Activated CD4-positive, alpha-beta memory T cell treated with anti-CD3 and anti-CD28 coated beads for 36 hours (primary cell): Measurements from ENCODE around the gene SYNRG. TPM values are rescaled to one million over a fixed set of nuclear protein-coding genes. Genes with fewer than 3 reads are reported as not detected.

ENCODE experiments used
- CTCF ChIA-PET: fragments of 350-600 bp; sonication (Branson Sonifier 250); formaldehyde crosslinking; loops from one replicate; lab custom pipeline; 2021; ENCODE audit warnings: antibody characterized with exemption, inconsistent platforms; lab: Charles Lee
- POLR2A ChIA-PET: fragments of 350-600 bp; sonication (Branson Sonifier 250); formaldehyde crosslinking; loops from one replicate; lab custom pipeline; 2021; ENCODE audit warnings: antibody characterized with exemption; lab: Charles Lee
- DNase-seq: peaks from one replicate; pipeline ENCODE4 v3.0.0-alpha.2; 2020
- H3K27ac Mint-ChIP-seq: one replicate; pipeline ENCODE4 v1.8.0; 2021; ENCODE audit warnings: mixed read lengths
- H3K27me3 Mint-ChIP-seq: one replicate; pipeline ENCODE4 v1.8.0; 2021; ENCODE audit warnings: mixed read lengths
- H3K36me3 Mint-ChIP-seq: one replicate; pipeline ENCODE4 v1.8.0; 2021; ENCODE audit warnings: mixed read lengths
- H3K4me1 Mint-ChIP-seq: one replicate; pipeline ENCODE4 v1.8.0; 2021; ENCODE audit warnings: low read depth, mixed read lengths
- H3K4me3 Mint-ChIP-seq: one replicate; pipeline ENCODE4 v1.8.0; 2021; ENCODE audit warnings: mild to moderate bottlenecking, mixed read lengths
- H3K9me3 Mint-ChIP-seq: one replicate; pipeline ENCODE4 v1.8.0; 2021; ENCODE audit warnings: mixed read lengths
- intact Hi-C: fragments of 100-400 bp; cut with micrococcal nuclease; formaldehyde crosslinking; loops from one replicate; pipeline ENCODE4 v1.15.1; 2023
- microRNA-seq: library from miRNA; unstranded; fragments of <30 nt; microRNA quantifications from one replicate; pipeline ENCODE4 v1.2.0, GENCODE V29; 2022; ENCODE audit warnings: borderline number of aligned reads, borderline microRNAs expressed, borderline replicate concordance
- total RNA-seq, 2 experiments: library from RNA; stranded (reverse); gene quantifications; one replicate each; pipeline ENCODE4 v1.2.3, GENCODE V29; 2021

SYNRG gene
- total RNA-seq, 2 experiments from 2014 or later = 44.4 to 45.2 TPM

DNA sequence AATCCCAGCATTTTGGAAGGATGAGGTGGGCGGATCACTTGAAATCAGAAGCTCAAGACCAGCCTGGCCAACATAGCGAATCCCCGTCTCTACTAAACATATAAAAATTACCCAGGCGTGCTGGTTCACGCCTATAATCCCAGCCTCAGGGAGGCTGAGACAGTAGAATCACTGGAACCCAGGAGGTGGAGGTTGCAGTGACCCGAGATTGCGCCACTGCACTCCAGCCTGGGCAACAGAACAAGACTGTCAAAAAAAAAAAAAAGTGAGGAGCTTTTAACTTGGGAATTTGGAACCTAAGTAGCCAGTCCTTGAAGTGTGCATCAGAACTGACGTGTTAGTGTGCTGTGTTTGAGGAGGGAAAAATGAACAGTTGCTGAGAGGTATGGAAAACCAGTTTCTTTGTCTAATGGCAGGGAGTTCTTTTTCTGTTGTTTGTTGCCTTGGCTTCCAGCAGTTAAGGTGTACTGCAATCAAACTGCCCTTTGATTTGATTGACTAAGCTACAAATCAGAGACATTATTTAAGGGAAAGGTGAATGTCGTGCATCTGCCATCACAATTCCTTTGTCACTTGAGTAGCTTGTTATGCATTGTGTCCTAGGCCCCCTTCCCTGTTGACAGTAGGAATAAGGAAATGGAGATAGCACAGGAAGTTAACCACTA is 128.1 kb downstream of the SYNRG start:
- no peak for DNase-seq
- peaks cover 19% of the 10 kb centered on the region for H3K36me3 Mint-ChIP-seq
- no peaks in the 10 kb centered on the region for H3K9me3 Mint-ChIP-seq
- CTCF ChIA-PET = no interaction called here
- intact Hi-C loops = no loop called here
- H3K27ac Mint-ChIP-seq = no peak overlapping the region
- no peaks in the 10 kb centered on the region for H3K27me3 Mint-ChIP-seq
- no peak overlapping the region for H3K4me3 Mint-ChIP-seq
- H3K4me1 Mint-ChIP-seq = peaks cover 10% of the 10 kb centered on the region
- POLR2A ChIA-PET = no interaction called here

- POLR2A ChIA-PET = no interaction called here
- H3K4me3 Mint-ChIP-seq = no peak overlapping the region
- no peak overlapping the region for H3K27ac Mint-ChIP-seq
- intact Hi-C loops = no loop called here
- H3K9me3 Mint-ChIP-seq = no peaks in the 10 kb centered on the region
- CTCF ChIA-PET = interaction anchor here (0.7 kb wide), 1 partner anchor 8 kb away, joined by 3 read pairs; no protein-coding TSS in a partner anchor
- H3K36me3 Mint-ChIP-seq = peaks cover 25% of the 10 kb centered on the region
- H3K27me3 Mint-ChIP-seq = no peaks in the 10 kb centered on the region
- peaks cover 10% of the 10 kb centered on the region for H3K4me1 Mint-ChIP-seq
- DNase-seq = no peak
Observed at GRCh38 chr17:37480427-37480826, 128.8 kb downstream of the SYNRG start.

DNA sequence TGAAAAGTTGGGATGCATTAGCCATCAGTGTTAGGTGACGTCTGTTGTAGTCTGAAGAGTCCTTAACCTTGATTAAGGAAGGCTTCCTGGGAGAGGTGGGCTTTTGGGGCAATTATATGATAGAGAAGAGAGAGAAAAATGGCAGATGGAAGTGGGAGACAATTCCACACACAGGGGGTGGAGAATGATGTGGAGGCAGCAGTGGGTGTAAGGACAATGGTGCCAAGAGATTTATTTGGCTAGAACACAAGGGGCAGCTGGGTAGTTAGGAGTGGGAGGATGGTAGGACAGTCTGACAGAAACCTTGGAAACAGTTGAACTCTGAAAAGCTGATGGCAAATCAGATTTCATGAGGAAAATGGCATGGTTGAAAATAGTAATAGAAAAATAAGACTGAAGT is 130.2 kb downstream of the SYNRG start:
- H3K27ac Mint-ChIP-seq = no peak overlapping the region
- DNase-seq = no peak
- H3K36me3 Mint-ChIP-seq = peaks cover 30% of the 10 kb centered on the region
- no peak overlapping the region for H3K4me3 Mint-ChIP-seq
- H3K9me3 Mint-ChIP-seq = no peaks in the 10 kb centered on the region
- CTCF ChIA-PET = interaction anchor here (0.5 kb wide), 1 partner anchor 282 kb away, joined by 3 read pairs; no protein-coding TSS in a partner anchor
- H3K27me3 Mint-ChIP-seq = no peaks in the 10 kb centered on the region
- peaks cover 10% of the 10 kb centered on the region for H3K4me1 Mint-ChIP-seq
- intact Hi-C loops = no loop called here
- POLR2A ChIA-PET = no interaction called here

GRCh38 chr17:37478187-37478586 is 131.0 kb downstream of the SYNRG start:
- Mint-ChIP-seq H3K4me3 (no peak overlapping the region), H3K36me3 (peaks cover 37% of the 10 kb centered on the region), H3K9me3 (no peaks in the 10 kb centered on the region), H3K4me1 (peaks cover 2% of the 10 kb centered on the region), H3K27me3 (no peaks in the 10 kb centered on the region), H3K27ac (no peak overlapping the region)
- ChIA-PET POLR2A (no interaction called here), CTCF (no interaction called here)
- no peak for DNase-seq
- intact Hi-C loops = no loop called here

- no peaks in the 10 kb centered on the region for H3K27me3 Mint-ChIP-seq
- intact Hi-C loops = no loop called here
- no peaks in the 10 kb centered on the region for H3K9me3 Mint-ChIP-seq
- ChIA-PET CTCF (interaction anchor here (0.9 to 1.2 kb wide), 2 partner anchors 26 to 103 kb away, joined by 3 read pairs; no protein-coding TSS in a partner anchor), POLR2A (no interaction called here)
- H3K4me1 Mint-ChIP-seq = no peaks in the 10 kb centered on the region
- H3K4me3 Mint-ChIP-seq = no peak overlapping the region
- no peak for DNase-seq
- no peak overlapping the region for H3K27ac Mint-ChIP-seq
- peaks cover 44% of the 10 kb centered on the region for H3K36me3 Mint-ChIP-seq
Observed at GRCh38 chr17:37476431-37477120, 132.6 kb downstream of the SYNRG start.

- Mint-ChIP-seq H3K9me3 (no peaks in the 10 kb centered on the region), H3K36me3 (peaks cover 48% of the 10 kb centered on the region), H3K27ac (no peak overlapping the region), H3K4me3 (no peak overlapping the region), H3K27me3 (no peaks in the 10 kb centered on the region), H3K4me1 (no peaks in the 10 kb centered on the region)
- no peak for DNase-seq
- intact Hi-C loops = no loop called here
- CTCF ChIA-PET = interaction anchor here (1.2 kb wide), 1 partner anchor 103 kb away, joined by 3 read pairs; no protein-coding TSS in a partner anchor
- POLR2A ChIA-PET = no interaction called here
Observed at GRCh38 chr17:37475731-37476420, 133.3 kb downstream of the SYNRG start.

DNA sequence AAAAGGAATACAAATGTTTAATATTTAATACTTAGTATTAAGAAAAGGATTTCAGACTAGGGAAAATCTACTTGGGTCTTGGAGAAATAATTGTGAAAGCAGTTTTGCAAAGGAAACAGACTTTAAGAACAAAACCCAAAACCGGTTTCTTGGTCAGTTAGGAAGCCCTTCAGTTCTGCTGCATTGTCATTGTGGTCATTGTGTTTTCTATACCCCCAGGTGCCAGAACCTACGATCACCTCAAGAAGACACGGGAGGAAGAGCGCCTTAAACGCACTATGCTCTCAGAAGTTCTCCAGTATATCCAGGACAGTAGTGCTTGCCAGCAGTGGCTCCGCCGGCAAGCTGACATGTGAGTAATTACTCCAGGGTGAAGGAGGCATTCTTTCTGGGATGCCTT is 139.0 kb downstream of the SYNRG start:
- DNase-seq = no peak
- Mint-ChIP-seq H3K27ac (no peak overlapping the region), H3K4me3 (no peak overlapping the region), H3K27me3 (no peaks in the 10 kb centered on the region), H3K4me1 (peaks cover 4% of the 10 kb centered on the region), H3K36me3 (peaks cover 50% of the 10 kb centered on the region), H3K9me3 (no peaks in the 10 kb centered on the region)
- ChIA-PET CTCF (no interaction called here), POLR2A (no interaction called here)
- intact Hi-C loops = no loop called here

DNA sequence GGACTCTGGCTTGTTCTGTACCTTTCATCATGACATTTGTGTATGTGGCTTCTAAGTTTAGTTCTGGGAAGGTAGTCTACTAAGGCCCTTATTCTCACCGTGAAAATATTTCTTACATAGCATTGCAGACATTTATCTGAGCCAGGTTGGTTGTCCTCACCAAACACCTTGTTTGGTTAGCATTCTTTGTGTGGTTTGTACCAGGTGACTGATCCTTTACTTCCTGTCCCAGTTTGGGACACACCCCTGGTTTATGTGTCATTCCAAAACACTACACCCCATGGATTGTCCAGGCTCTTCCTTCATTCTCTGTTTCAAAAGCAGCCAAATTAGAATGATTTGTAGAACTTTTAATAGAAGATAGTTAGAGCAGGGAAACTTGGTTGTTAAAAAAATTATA is 142.7 kb downstream of the SYNRG start:
- Mint-ChIP-seq H3K9me3 (no peaks in the 10 kb centered on the region), H3K27ac (no peak overlapping the region), H3K36me3 (peaks cover 45% of the 10 kb centered on the region), H3K4me1 (peaks cover 10% of the 10 kb centered on the region), H3K27me3 (no peaks in the 10 kb centered on the region), H3K4me3 (no peak overlapping the region)
- intact Hi-C loops = no loop called here
- ChIA-PET POLR2A (no interaction called here), CTCF (no interaction called here)
- no peak for DNase-seq

- peaks cover 15% of the 10 kb centered on the region for H3K4me1 Mint-ChIP-seq
- intact Hi-C loops = no loop called here
- H3K9me3 Mint-ChIP-seq = no peaks in the 10 kb centered on the region
- no peaks in the 10 kb centered on the region for H3K27me3 Mint-ChIP-seq
- H3K36me3 Mint-ChIP-seq = peaks cover 40% of the 10 kb centered on the region
- DNase-seq = no peak
- no peak overlapping the region for H3K4me3 Mint-ChIP-seq
- ChIA-PET POLR2A (no interaction called here), CTCF (no interaction called here)
- H3K27ac Mint-ChIP-seq = no peak overlapping the region
Observed at GRCh38 chr17:37465069-37465616, 144.1 kb downstream of the SYNRG start.

Small RNAs within 50 kb of the gene (microRNA-seq; reads per million reads assigned to microRNA genes)
- not detected for gene MIR378J

Other genes with a start within 250 kb of the SYNRG start
- gene C17orf78, start 233.4 kb downstream of the SYNRG start, total RNA-seq = not detected
- gene ACACA, start 202.6 kb downstream of the SYNRG start, total RNA-seq = 10 to 100 TPM; 58.2 to 64.4 TPM
- 10 to 100 TPM; 35.8 to 36.5 TPM for gene TADA2A, start 202.5 kb downstream of the SYNRG start, total RNA-seq
- gene DUSP14, start 119.5 kb downstream of the SYNRG start, total RNA-seq = 10 to 100 TPM; 17.4 to 19.0 TPM
- 10 to 100 TPM; 24.9 to 26.2 TPM for gene DDX52, start 34.0 kb upstream of the SYNRG start, total RNA-seq
- gene HNF1B, start 135.6 kb upstream of the SYNRG start, total RNA-seq = not detected